WTC11 (cell line): ENCODE measurements around the gene ATG101.

ENCODE experiments used
- CTCF ChIP-seq: fragments of 200-600 bp; IDR thresholded peaks from 2 replicates; pipeline ENCODE4 v1.8.0; 2022; ENCODE audit warnings: antibody characterized with exemption
- ESRRA ChIP-seq: sonication (generic); formaldehyde crosslinking; IDR thresholded peaks from 2 replicates; pipeline ENCODE4 v1.8.1; 2022; ENCODE audit warnings: mild to moderate bottlenecking, missing genetic modification reagents, borderline replicate concordance
- RELA ChIP-seq: sonication (generic); formaldehyde crosslinking; IDR thresholded peaks from 2 replicates; pipeline ENCODE4 v1.8.1; 2022; ENCODE audit warnings: missing genetic modification reagents, mild to moderate bottlenecking, borderline replicate concordance
- SP1 ChIP-seq: sonication (generic); formaldehyde crosslinking; conservative IDR thresholded peaks from 2 replicates; pipeline ENCODE4 v1.8.1; 2022; ENCODE audit warnings: missing genetic modification reagents

GRCh38 chr12:52045794-52046199, 24.0 kb upstream of the ATG101 start:
- TF ChIP-seq SP1 = no peak
- no peak for TF ChIP-seq CTCF
- TF ChIP-seq ESRRA (CRISPR knock-in tag) = no peak
- TF ChIP-seq RELA = no peak
